Right lobe of liver (tissue), 6 donors: ENCODE results near the gene WFIKKN2. TPM values are rescaled to one million over a fixed set of nuclear protein-coding genes. Genes with fewer than 3 reads are reported as not detected.
A peak's percentile ranks its signal among the peaks of the same experiment; 100 is the strongest.
"Not testable (repeated sequence)": the region's sequence is repeated elsewhere in the genome, so short reads cannot be mapped to it uniquely, and the experiment has no call there.

Source experiments
- ATAC-seq, 4 donors: fragments of 200-7000 bp; cut with Tn5 transposase; one replicate each; pipeline ENCODE4 v1.9.1; 2020; ENCODE audit warnings: mild to moderate bottlenecking in 4 of 4, moderate library complexity in 4 of 4
- DNase-seq, 3 donors: peaks; one replicate each; pipeline ENCODE4 v3.0.0-alpha.2; 2020
- H3K27ac ChIP-seq, 3 donors: fragments of 200-600 bp; one replicate each; pipeline ENCODE4 v1.8.0; 2022
- H3K27me3 ChIP-seq, 2 donors: fragments of 200-600 bp; one replicate each; pipeline ENCODE4 v1.8.0; 2022
- H3K36me3 ChIP-seq, 4 donors: fragments of 200-600 bp; sonication (generic) in 1 of 4; one replicate each; pipeline versions ENCODE4 v1.5.1 to v1.8.0; 2017 to 2022; ENCODE audit warnings: control low read depth in 1 of 4
- H3K4me1 ChIP-seq, 4 donors: fragments of 200-600 bp; sonication (generic) in 1 of 4; one replicate each; pipeline versions ENCODE4 v1.5.1 to v1.8.0; 2017 to 2022; ENCODE audit warnings: control low read depth in 1 of 4
- H3K4me3 ChIP-seq, 3 donors: fragments of 200-600 bp; one replicate each; pipeline ENCODE4 v1.8.0; 2022
- H3K9me3 ChIP-seq, 4 donors: fragments of 200-600 bp; sonication (generic) in 1 of 4; one replicate each; pipeline versions ENCODE4 v1.5.1 to v1.8.0; 2017 to 2022; ENCODE audit warnings: control low read depth in 1 of 4
- POLR2A ChIP-seq: fragments of 450-650 bp; IDR thresholded peaks from one replicate; pipeline ENCODE4 v1.6.1; 2017; ENCODE audit warnings: antibody characterized with exemption, mild to moderate bottlenecking
- WGBS: methylation state at CpG from one replicate; pipeline ENCODE4 v1.1.6; 2018; ENCODE audit warnings: low coverage, low lambda C conversion rate; ENCODE audit not compliant: insufficient coverage; ENCODE audit errors: missing lambda C conversion rate; 5-methylcytosine and 5-hydroxymethylcytosine counted together
- intact Hi-C, 2 donors: fragments of 100-400 bp; cut with DNase I; formaldehyde crosslinking; loops; one replicate each; pipeline versions ENCODE4 v1.11.2 to v1.14.1; 2022
- total RNA-seq, 6 experiments: library from RNA; depleted of rRNA in 2 of 6; stranded (reverse); fragments of >200 nt in 2 of 6; fragmentation: NEBNext Ultra II Directional in 3 of 6; extraction: Animal tissue kit (Norgen Biotek cat#: 25700) in 3 of 6; gene quantifications; one replicate each; pipeline versions ENCODE4 v1.1.0 to v1.2.4, GENCODE V29; 2016 to 2023
- TF ChIP-seq, protein P1 (sequence below), 4 donors: fragments of 200-600 bp in 3 of 4; fragments of 450-650 bp in 1 of 4; IDR thresholded peaks; one replicate each; pipeline versions ENCODE4 v1.5.1 to v1.8.0; 2016 to 2022; ENCODE audit warnings: antibody characterized with exemption in 4 of 4, mild to moderate bottlenecking in 2 of 4
- donor health status: DM: no; HTN: yes; CAD: no.
- donor health status: DM: no; HTN: no; CAD: no.
- donor health status: DM: no; HTN: no; CAD: no.
- donor health status: DM: no; HTN: yes; CAD: no.
- donor health status: DM: no; HTN: yes; CAD: no.

The WFIKKN2 gene
- total RNA-seq, 6 experiments from 2014 or later, result not detected

DNA sequence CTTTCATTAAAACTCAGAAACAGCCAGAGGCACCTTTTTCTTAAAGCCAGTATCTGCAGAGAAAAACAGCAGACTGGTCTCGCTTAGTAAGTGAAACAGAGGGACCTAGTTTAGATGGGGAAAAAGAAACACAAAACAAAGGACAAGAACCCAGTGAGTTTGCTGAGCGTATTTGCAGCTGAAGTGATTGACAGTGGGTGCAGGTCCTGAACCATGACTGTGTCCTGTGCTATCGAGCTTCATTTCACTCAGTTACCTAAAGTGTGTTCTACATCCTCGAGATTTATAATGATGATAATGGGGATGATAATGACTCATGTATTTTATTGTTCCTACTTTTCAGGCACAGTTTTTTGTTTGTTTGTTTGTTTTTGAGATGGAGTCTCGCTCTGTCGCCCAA, 31.7 kb upstream of the WFIKKN2 start:
- H3K4me1 ChIP-seq, result peaks cover 0 to 64% (median 31%) of the 10 kb centered on the region in 4 donors
- TF ChIP-seq, protein P1, sequence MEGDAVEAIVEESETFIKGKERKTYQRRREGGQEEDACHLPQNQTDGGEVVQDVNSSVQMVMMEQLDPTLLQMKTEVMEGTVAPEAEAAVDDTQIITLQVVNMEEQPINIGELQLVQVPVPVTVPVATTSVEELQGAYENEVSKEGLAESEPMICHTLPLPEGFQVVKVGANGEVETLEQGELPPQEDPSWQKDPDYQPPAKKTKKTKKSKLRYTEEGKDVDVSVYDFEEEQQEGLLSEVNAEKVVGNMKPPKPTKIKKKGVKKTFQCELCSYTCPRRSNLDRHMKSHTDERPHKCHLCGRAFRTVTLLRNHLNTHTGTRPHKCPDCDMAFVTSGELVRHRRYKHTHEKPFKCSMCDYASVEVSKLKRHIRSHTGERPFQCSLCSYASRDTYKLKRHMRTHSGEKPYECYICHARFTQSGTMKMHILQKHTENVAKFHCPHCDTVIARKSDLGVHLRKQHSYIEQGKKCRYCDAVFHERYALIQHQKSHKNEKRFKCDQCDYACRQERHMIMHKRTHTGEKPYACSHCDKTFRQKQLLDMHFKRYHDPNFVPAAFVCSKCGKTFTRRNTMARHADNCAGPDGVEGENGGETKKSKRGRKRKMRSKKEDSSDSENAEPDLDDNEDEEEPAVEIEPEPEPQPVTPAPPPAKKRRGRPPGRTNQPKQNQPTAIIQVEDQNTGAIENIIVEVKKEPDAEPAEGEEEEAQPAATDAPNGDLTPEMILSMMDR (IDR thresholded peaks at IDR 0.05), result no peak
- TF ChIP-seq POLR2A, result no peak
- WGBS, result 67% methylated on average over 6 of the region's 6 CpGs
- no peaks in the 10 kb centered on the region for H3K27me3 ChIP-seq
- H3K27ac ChIP-seq, result peak overlapping the region in 2 of 3 donors; percentile 66 to 93
- no peak overlapping the region for H3K4me3 ChIP-seq
- no peak for DNase-seq
- ATAC-seq, result no peak
- no peaks in the 10 kb centered on the region for H3K9me3 ChIP-seq
- H3K36me3 ChIP-seq, result no peaks in the 10 kb centered on the region
- intact Hi-C loops, result no loop called here

DNA sequence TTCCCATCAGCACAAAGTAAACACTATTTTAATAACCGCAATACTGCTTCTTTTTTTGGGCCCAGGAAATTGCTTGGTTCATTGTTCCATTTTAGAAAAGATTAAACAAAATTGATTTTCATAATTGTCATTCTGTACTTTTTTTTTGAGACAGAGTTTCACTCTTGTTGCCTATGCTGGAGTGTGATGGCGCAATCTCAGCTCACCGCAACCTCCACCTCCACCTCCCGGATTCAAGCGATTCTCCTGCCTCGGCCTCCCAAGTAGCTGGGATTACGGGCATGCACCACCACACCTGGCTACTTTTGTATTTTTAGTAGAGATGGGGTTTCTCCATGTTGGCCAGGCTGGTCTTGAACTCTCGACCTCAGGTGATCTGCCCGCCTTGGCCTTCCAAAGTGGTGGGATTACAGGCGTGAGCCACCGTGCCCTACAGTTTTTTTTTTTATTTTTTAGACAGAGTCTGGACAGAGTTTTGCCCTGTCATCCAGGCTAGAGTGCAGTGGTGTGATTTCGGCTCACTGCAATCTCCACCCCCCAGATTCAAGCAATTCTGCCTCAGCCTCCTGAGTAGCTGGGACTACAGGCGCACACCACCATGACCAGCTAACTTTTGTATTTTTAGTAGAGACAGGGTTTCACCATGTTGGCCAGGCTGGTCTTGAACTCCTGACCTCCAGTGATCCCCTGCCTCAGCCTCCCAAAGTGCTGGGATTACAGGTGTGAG, 30.5 kb upstream of the WFIKKN2 start:
- ATAC-seq, H3K9me3 ChIP-seq, H3K36me3 ChIP-seq, intact Hi-C loops, H3K27me3 ChIP-seq, H3K4me3 ChIP-seq: not testable (repeated sequence)
- Histone ChIP-seq H3K4me1 (peaks cover 0 to 73% (median 35%) of the 10 kb centered on the region in 4 donors), H3K27ac (peak overlapping the region in 2 of 3 donors; percentile 44 to 93)
- DNase-seq, result peak in 1 of 3 donors; percentile 41
- 77% methylated on average over 11 of the region's 13 CpGs for WGBS

DNA sequence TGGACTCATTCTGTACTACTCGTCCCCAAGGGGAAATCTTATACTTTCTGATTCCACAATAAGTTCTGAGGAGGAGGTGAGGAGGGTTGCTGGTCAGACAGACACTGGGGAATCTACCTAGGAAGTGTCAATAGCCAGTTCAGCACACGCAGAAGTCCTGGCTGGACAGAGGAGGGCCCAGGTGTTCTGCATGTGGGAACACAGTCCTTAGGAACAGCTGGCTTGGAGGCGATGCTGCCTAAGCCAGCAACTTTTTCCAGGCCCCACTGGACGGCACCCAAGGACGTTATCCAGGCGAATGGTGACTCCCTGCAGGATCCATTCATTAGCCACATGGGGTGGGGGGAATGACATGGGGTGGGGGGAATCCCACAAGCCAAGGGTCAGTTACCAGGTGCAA, 29.9 kb upstream of the WFIKKN2 start:
- peak in 2 of 3 donors; percentile 81 to 88 for DNase-seq

DNA sequence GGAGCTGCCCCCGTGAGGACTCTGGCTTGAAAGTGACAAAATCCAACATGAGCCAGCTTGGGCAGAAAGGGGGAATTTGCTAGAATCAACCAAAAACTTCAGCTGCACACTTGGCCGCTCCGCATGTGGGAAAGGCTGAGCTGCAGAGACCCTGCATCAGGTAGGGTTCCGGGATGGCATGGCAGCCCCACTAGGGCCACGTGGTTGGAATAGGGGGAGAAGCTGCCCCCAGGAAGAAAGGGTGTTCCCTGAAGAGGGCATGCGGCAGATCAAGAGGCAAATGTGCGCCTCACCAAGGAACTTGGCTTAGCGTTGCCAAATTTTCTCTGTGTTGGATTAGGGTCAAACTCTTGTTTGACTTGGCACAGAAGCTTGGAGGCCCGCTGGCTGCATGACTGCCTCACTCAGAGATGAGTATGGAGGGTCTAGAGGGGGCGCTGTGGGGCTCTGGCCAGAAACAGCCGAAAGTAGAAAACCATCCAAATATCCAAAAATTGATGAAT, 29.2 kb upstream of the WFIKKN2 start:
- no peak for TF ChIP-seq POLR2A
- TF ChIP-seq, protein P1 (IDR thresholded peaks at IDR 0.05), result peak; percentile 19 to 52 (median 41)
- no peaks in the 10 kb centered on the region for H3K36me3 ChIP-seq
- H3K27ac ChIP-seq, result peak overlapping the region in 2 of 3 donors; percentile 93 to 94
- no peaks in the 10 kb centered on the region for H3K27me3 ChIP-seq
- DNase-seq (peak; percentile 50 to 91 (median 69)), ATAC-seq (peak; percentile 64 to 73 (median 67))
- H3K4me3 ChIP-seq, result no peak overlapping the region
- intact Hi-C loops, result no loop called here
- H3K9me3 ChIP-seq, result no peaks in the 10 kb centered on the region
- peaks cover 0 to 73% (median 35%) of the 10 kb centered on the region in 4 donors for H3K4me1 ChIP-seq
- WGBS, result 41% methylated on average over 8 of the region's 11 CpGs

More for the DNA sequence above, 29.9 kb upstream of the WFIKKN2 start:
- no peaks in the 10 kb centered on the region for H3K9me3 ChIP-seq
- WGBS, result 28% methylated on average over 3 of the region's 6 CpGs
- no peak for TF ChIP-seq POLR2A
- TF ChIP-seq, protein P1 (IDR thresholded peaks at IDR 0.05), result no peak
- H3K27me3 ChIP-seq, result no peaks in the 10 kb centered on the region
- H3K27ac ChIP-seq, result peak overlapping the region in 2 of 3 donors; percentile 93 to 94
- H3K4me3 ChIP-seq, result no peak overlapping the region
- H3K36me3 ChIP-seq, result no peaks in the 10 kb centered on the region
- H3K4me1 ChIP-seq, result peaks cover 0 to 73% (median 35%) of the 10 kb centered on the region in 4 donors
- ATAC-seq, result peak; percentile 7 to 49 (median 36)
- intact Hi-C loops, result no loop called here

DNA sequence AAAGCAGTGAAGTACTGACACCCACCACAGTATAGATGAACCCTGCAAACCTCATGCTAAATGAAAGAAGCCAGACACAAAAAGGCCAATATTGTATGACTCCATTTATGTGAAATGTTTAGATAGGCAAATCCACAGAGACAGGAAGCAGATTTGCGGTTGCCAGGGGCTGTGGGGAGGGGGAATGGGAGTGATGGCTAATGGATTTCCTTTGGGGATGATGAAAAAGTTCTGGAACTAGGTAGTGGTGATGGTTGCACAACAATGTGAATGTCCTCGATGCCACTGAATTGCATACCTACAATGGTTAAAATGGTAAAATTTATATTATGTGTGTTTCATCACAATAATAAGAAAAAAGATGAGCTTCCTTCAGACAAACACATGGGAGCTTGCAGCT, 28.4 kb upstream of the WFIKKN2 start:
- H3K4me3 ChIP-seq, result no peak overlapping the region
- H3K36me3 ChIP-seq, result no peaks in the 10 kb centered on the region
- 20% methylated on average over 2 of the region's 2 CpGs for WGBS
- H3K27me3 ChIP-seq, result no peaks in the 10 kb centered on the region
- peak; percentile 21 to 50 (median 39) for ATAC-seq
- peaks cover 0 to 71% (median 35%) of the 10 kb centered on the region in 4 donors for H3K4me1 ChIP-seq
- peak overlapping the region; percentile 1 to 94 (median 93) for H3K27ac ChIP-seq
- intact Hi-C loops, result no loop called here
- TF ChIP-seq, protein P1 (IDR thresholded peaks at IDR 0.05), result no peak
- TF ChIP-seq POLR2A, result no peak
- DNase-seq, result peak in 1 of 3 donors; percentile 76
- H3K9me3 ChIP-seq, result no peaks in the 10 kb centered on the region
